Activated naive CD8-positive, alpha-beta T cell (primary cell): ENCODE data around the gene PLEKHH2.
A peak's percentile ranks its signal among the peaks of the same experiment; 100 is the strongest.

Experiments
- H3K27ac Mint-ChIP-seq: one replicate; pipeline ENCODE4 v1.8.0; 2021; ENCODE audit warnings: mixed read lengths
- H3K27me3 Mint-ChIP-seq: one replicate; pipeline ENCODE4 v1.8.0; 2021; ENCODE audit warnings: mixed read lengths
- H3K36me3 Mint-ChIP-seq: one replicate; pipeline ENCODE4 v1.8.0; 2021; ENCODE audit warnings: mixed read lengths
- H3K4me1 Mint-ChIP-seq: one replicate; pipeline ENCODE4 v1.8.0; 2021; ENCODE audit warnings: low read depth, mixed read lengths
- H3K4me3 Mint-ChIP-seq: one replicate; pipeline ENCODE4 v1.8.0; 2021; ENCODE audit warnings: mild to moderate bottlenecking, mixed read lengths
- H3K9me3 Mint-ChIP-seq: one replicate; pipeline ENCODE4 v1.8.0; 2021; ENCODE audit warnings: low read depth, mixed read lengths

Gene PLEKHH2

GRCh38 chr2:43751476-43751990, 114.5 kb downstream of the PLEKHH2 start:
- Mint-ChIP-seq H3K27me3 (no peaks in the 10 kb centered on the region), H3K4me3 (no peak overlapping the region), H3K36me3 (peaks cover 2% of the 10 kb centered on the region), H3K9me3 (no peaks in the 10 kb centered on the region), H3K4me1 (no peaks in the 10 kb centered on the region), H3K27ac (no peak overlapping the region)

- Mint-ChIP-seq H3K27ac (no peak overlapping the region), H3K4me1 (no peaks in the 10 kb centered on the region), H3K4me3 (no peak overlapping the region), H3K27me3 (no peaks in the 10 kb centered on the region), H3K9me3 (no peaks in the 10 kb centered on the region), H3K36me3 (peaks cover 2% of the 10 kb centered on the region)
Observed at GRCh38 chr2:43752302-43752701, 115.2 kb downstream of the PLEKHH2 start.

- no peak overlapping the region for H3K4me3 Mint-ChIP-seq
- H3K27ac Mint-ChIP-seq, result no peak overlapping the region
Observed at GRCh38 chr2:43754180-43754579, 117.1 kb downstream of the PLEKHH2 start.

GRCh38 chr2:43758739-43759138, 121.7 kb downstream of the PLEKHH2 start:
- Mint-ChIP-seq H3K4me1 (no peaks in the 10 kb centered on the region), H3K27ac (no peak overlapping the region), H3K9me3 (no peaks in the 10 kb centered on the region), H3K27me3 (no peaks in the 10 kb centered on the region), H3K36me3 (peaks cover 5% of the 10 kb centered on the region), H3K4me3 (no peak overlapping the region)

More at GRCh38 chr2:43754180-43754579, 117.1 kb downstream of the PLEKHH2 start:
- H3K4me1 Mint-ChIP-seq, result no peaks in the 10 kb centered on the region
- no peaks in the 10 kb centered on the region for H3K9me3 Mint-ChIP-seq
- no peaks in the 10 kb centered on the region for H3K27me3 Mint-ChIP-seq
- H3K36me3 Mint-ChIP-seq, result peaks cover 2% of the 10 kb centered on the region

GRCh38 chr2:43759195-43759594, 122.1 kb downstream of the PLEKHH2 start:
- H3K27me3 Mint-ChIP-seq, result no peaks in the 10 kb centered on the region

GRCh38 chr2:43762286-43762685, 125.2 kb downstream of the PLEKHH2 start:
- peaks cover 3% of the 10 kb centered on the region for H3K4me1 Mint-ChIP-seq
- peaks cover 2% of the 10 kb centered on the region for H3K36me3 Mint-ChIP-seq
- no peaks in the 10 kb centered on the region for H3K27me3 Mint-ChIP-seq
- H3K9me3 Mint-ChIP-seq, result no peaks in the 10 kb centered on the region
- no peak overlapping the region for H3K27ac Mint-ChIP-seq
- H3K4me3 Mint-ChIP-seq, result no peak overlapping the region

More at GRCh38 chr2:43759195-43759594, 122.1 kb downstream of the PLEKHH2 start:
- Mint-ChIP-seq H3K27ac (no peak overlapping the region), H3K4me1 (no peaks in the 10 kb centered on the region), H3K9me3 (no peaks in the 10 kb centered on the region), H3K4me3 (no peak overlapping the region), H3K36me3 (peaks cover 4% of the 10 kb centered on the region)

- H3K27ac Mint-ChIP-seq, result no peak overlapping the region
- no peak overlapping the region for H3K4me3 Mint-ChIP-seq
- peaks cover 3% of the 10 kb centered on the region for H3K4me1 Mint-ChIP-seq
- no peaks in the 10 kb centered on the region for H3K9me3 Mint-ChIP-seq
- H3K36me3 Mint-ChIP-seq, result peaks cover 2% of the 10 kb centered on the region
- no peaks in the 10 kb centered on the region for H3K27me3 Mint-ChIP-seq
Observed at GRCh38 chr2:43763091-43763490, 126.0 kb downstream of the PLEKHH2 start.

GRCh38 chr2:43764086-43764705, 127.1 kb downstream of the PLEKHH2 start:
- Mint-ChIP-seq H3K27me3 (peaks cover 1% of the 10 kb centered on the region), H3K36me3 (peaks cover 2% of the 10 kb centered on the region), H3K4me3 (no peak overlapping the region), H3K27ac (no peak overlapping the region), H3K4me1 (peaks cover 3% of the 10 kb centered on the region), H3K9me3 (no peaks in the 10 kb centered on the region)

GRCh38 chr2:43766006-43766405, 128.9 kb downstream of the PLEKHH2 start:
- peaks cover 3% of the 10 kb centered on the region for H3K27me3 Mint-ChIP-seq
- H3K9me3 Mint-ChIP-seq, result no peaks in the 10 kb centered on the region
- H3K36me3 Mint-ChIP-seq, result peaks cover 2% of the 10 kb centered on the region
- no peak overlapping the region for H3K4me3 Mint-ChIP-seq
- H3K27ac Mint-ChIP-seq, result no peak overlapping the region
- peaks cover 3% of the 10 kb centered on the region for H3K4me1 Mint-ChIP-seq

- peak within 1 kb of the TSS; percentile 92 for H3K27ac Mint-ChIP-seq
- H3K4me3 Mint-ChIP-seq, result peak within 1 kb of the TSS; percentile 98
- no peaks in the 10 kb centered on the region for H3K9me3 Mint-ChIP-seq
- no peaks in the 10 kb centered on the region for H3K36me3 Mint-ChIP-seq
- H3K4me1 Mint-ChIP-seq, result peaks cover 22% of the 10 kb centered on the region
- H3K27me3 Mint-ChIP-seq, result peaks cover 3% of the 10 kb centered on the region
Observed at GRCh38 chr2:43773876-43774613, 137.0 kb downstream of the PLEKHH2 start, which contains the start of gene DYNC2LI1. Gene DYNC2LI1, plus strand, starts transcription at chr2:43774039. Its CDS starts 100 bp downstream, at chr2:43774139.

- H3K27me3 Mint-ChIP-seq, result no peaks in the 10 kb centered on the region
- H3K36me3 Mint-ChIP-seq, result peaks cover 3% of the 10 kb centered on the region
- H3K9me3 Mint-ChIP-seq, result no peaks in the 10 kb centered on the region
- peak overlapping the region; percentile 98 for H3K4me3 Mint-ChIP-seq
- peak overlapping the region; percentile 92 for H3K27ac Mint-ChIP-seq
- peaks cover 22% of the 10 kb centered on the region for H3K4me1 Mint-ChIP-seq
Observed at GRCh38 chr2:43774617-43775016, 137.6 kb downstream of the PLEKHH2 start.

GRCh38 chr2:43776324-43776723, 139.3 kb downstream of the PLEKHH2 start:
- Mint-ChIP-seq H3K9me3 (no peaks in the 10 kb centered on the region), H3K4me1 (peaks cover 22% of the 10 kb centered on the region), H3K27me3 (no peaks in the 10 kb centered on the region), H3K4me3 (no peak overlapping the region), H3K36me3 (peaks cover 8% of the 10 kb centered on the region), H3K27ac (peak overlapping the region; percentile 16)

GRCh38 chr2:43777306-43777926, 140.4 kb downstream of the PLEKHH2 start:
- Mint-ChIP-seq H3K27me3 (no peaks in the 10 kb centered on the region), H3K4me3 (no peak overlapping the region), H3K36me3 (peaks cover 8% of the 10 kb centered on the region), H3K4me1 (peaks cover 22% of the 10 kb centered on the region), H3K9me3 (no peaks in the 10 kb centered on the region), H3K27ac (no peak overlapping the region)

GRCh38 chr2:43778233-43778632, 141.2 kb downstream of the PLEKHH2 start:
- H3K9me3 Mint-ChIP-seq, result no peaks in the 10 kb centered on the region

GRCh38 chr2:43787895-43788294, 150.8 kb downstream of the PLEKHH2 start:
- H3K9me3 Mint-ChIP-seq, result no peaks in the 10 kb centered on the region
- no peak overlapping the region for H3K4me3 Mint-ChIP-seq
- peaks cover 9% of the 10 kb centered on the region for H3K36me3 Mint-ChIP-seq
- H3K27me3 Mint-ChIP-seq, result no peaks in the 10 kb centered on the region
- H3K4me1 Mint-ChIP-seq, result peaks cover 8% of the 10 kb centered on the region
- peak overlapping the region; percentile 78 for H3K27ac Mint-ChIP-seq

More at GRCh38 chr2:43778233-43778632, 141.2 kb downstream of the PLEKHH2 start:
- H3K4me1 Mint-ChIP-seq, result peaks cover 19% of the 10 kb centered on the region
- H3K27me3 Mint-ChIP-seq, result no peaks in the 10 kb centered on the region
- no peak overlapping the region for H3K4me3 Mint-ChIP-seq
- peaks cover 8% of the 10 kb centered on the region for H3K36me3 Mint-ChIP-seq
- no peak overlapping the region for H3K27ac Mint-ChIP-seq
